Fibroblast of lung (primary cell): ENCODE measurements around the gene OAS1. TPM values are rescaled to one million over a fixed set of nuclear protein-coding genes. Genes with fewer than 3 reads are reported as not detected.

Source experiments
- DNase-seq, 2 donors: peaks; one replicate each; pipeline versions ENCODE4 v3.0.0 to v3.0.0-alpha.2; 2010; ENCODE audit warnings: low read depth in 2 of 2
- H2AFZ ChIP-seq: 2 replicates; pipeline ENCODE4 v1.5.1; 2012; ENCODE audit warnings: low read length, control low read depth, inconsistent platforms
- H3K27ac ChIP-seq: 2 replicates; pipeline ENCODE4 v1.5.1; 2011; ENCODE audit warnings: low read length, control low read depth; ENCODE audit not compliant: insufficient read depth
- H3K27me3 ChIP-seq: 2 replicates; pipeline ENCODE4 v1.5.1; 2011; ENCODE audit warnings: mild to moderate bottlenecking, low read length; ENCODE audit not compliant: control insufficient read depth, insufficient read depth
- H3K36me3 ChIP-seq: 2 replicates; pipeline ENCODE4 v1.5.1; 2011; ENCODE audit warnings: low read length; ENCODE audit not compliant: control insufficient read depth, insufficient read depth
- H3K4me1 ChIP-seq: 2 replicates; pipeline ENCODE4 v1.5.1; 2011; ENCODE audit warnings: low read length; ENCODE audit not compliant: control insufficient read depth, insufficient read depth; ENCODE audit errors: extremely low read depth
- H3K4me2 ChIP-seq: 2 replicates; pipeline ENCODE4 v1.5.1; 2011; ENCODE audit warnings: low read length, control low read depth; ENCODE audit not compliant: insufficient read depth; ENCODE audit errors: extremely low read depth
- H3K4me3 ChIP-seq, 4 experiments: fragments of 200-600 bp in 1 of 4; sonication (generic) in 1 of 4; replicated peaks in 1 of 4; 2 replicates each; pipeline ENCODE4 v1.5.1; 2011 to 2016; ENCODE audit warnings: low read length in 4 of 4, low read depth in 3 of 4, mild to moderate bottlenecking in 3 of 4, control low read depth in 2 of 4, inconsistent platforms in 1 of 4, mixed read lengths in 1 of 4; ENCODE audit not compliant: insufficient read depth in 1 of 4; ENCODE audit errors: control extremely low read depth in 1 of 4
- H3K79me2 ChIP-seq: 2 replicates; pipeline ENCODE4 v1.5.1; 2012; ENCODE audit warnings: mild to moderate bottlenecking, low read length, inconsistent platforms; ENCODE audit not compliant: control insufficient read depth, insufficient read depth
- H3K9ac ChIP-seq: 2 replicates; pipeline ENCODE4 v1.5.1; 2011; ENCODE audit warnings: mild to moderate bottlenecking, low read length, control low read depth; ENCODE audit not compliant: insufficient read depth
- H3K9me3 ChIP-seq: 2 replicates; pipeline ENCODE4 v1.5.1; 2012; ENCODE audit warnings: low read depth, low read length; ENCODE audit not compliant: control insufficient read depth, insufficient read depth
- H4K20me1 ChIP-seq: 2 replicates; pipeline ENCODE4 v1.5.1; 2011; ENCODE audit warnings: low read length; ENCODE audit not compliant: control insufficient read depth, insufficient read depth; ENCODE audit errors: extremely low read depth
- CTCF ChIP-seq, 2 donors: IDR thresholded peaks in 1 of 2; conservative IDR thresholded peaks in 1 of 2; 1 replicate in 1 of 2; 2 replicates in 1 of 2; pipeline ENCODE4 v1.5.1; 2011 to 2012; ENCODE audit warnings: low read length in 2 of 2, control low read depth in 1 of 2, inconsistent platforms in 1 of 2, low read depth in 1 of 2, mild to moderate bottlenecking in 1 of 2
- EZH2 ChIP-seq: IDR thresholded peaks from 2 replicates; pipeline ENCODE4 v1.5.1; 2012; ENCODE audit warnings: low read length, control low read depth, mild to moderate bottlenecking; ENCODE audit errors: missing control alignments
- polyA plus RNA-seq, 2 donors: library from polyadenylated mRNA; depleted of rRNA in 1 of 2; stranded (reverse) in 1 of 2; unstranded in 1 of 2; fragments of >200 nt; gene quantifications; 2 replicates each; pipeline ENCODE4 v1.2.1, GENCODE V29; 2011 to 2012; ENCODE audit warnings: missing spikeins in 1 of 2
- total RNA-seq: library from RNA; depleted of rRNA; stranded (reverse); fragments of >200 nt; gene quantifications from 2 replicates; pipeline ENCODE4 v1.2.1, GENCODE V29; 2014

Gene OAS1
- total and polyA plus RNA-seq, 2 donors (not counting 1 experiment from before 2014, with no cell fraction given), result 1.8 to 2.0 TPM

GRCh38 chr12:112905451-112906089 is 1.2 kb upstream of the OAS1 start:
- no peak overlapping the region for H2AFZ ChIP-seq
- H3K79me2 ChIP-seq, result no peaks in the 10 kb centered on the region
- no peak overlapping the region for H3K27ac ChIP-seq
- TF ChIP-seq EZH2 (no peak), CTCF (conservative IDR thresholded peaks at IDR 0.05 in 1 of 2, IDR thresholded peaks at IDR 0.05 in 1 of 2; ENCODE audit: low read depth in 1 of 2, low read length in 2 of 2) (no peak)
- no peaks in the 10 kb centered on the region for H4K20me1 ChIP-seq
- DNase-seq, result no peak
- H3K4me2 ChIP-seq, result no peak overlapping the region
- H3K4me1 ChIP-seq, result no peaks in the 10 kb centered on the region
- H3K27me3 ChIP-seq, result no peaks in the 10 kb centered on the region
- H3K9me3 ChIP-seq, result no peaks in the 10 kb centered on the region
- H3K36me3 ChIP-seq, result no peaks in the 10 kb centered on the region
- H3K4me3 ChIP-seq, result no peak overlapping the region
- H3K9ac ChIP-seq, result no peak overlapping the region

GRCh38 chr12:112907415-112908157 is 824 bp downstream of the OAS1 start:
- Histone ChIP-seq H3K79me2 (no peaks in the 10 kb centered on the region), H4K20me1 (no peaks in the 10 kb centered on the region), H3K9ac (no peak overlapping the region), H3K27ac (no peak overlapping the region), H3K9me3 (no peaks in the 10 kb centered on the region), H3K27me3 (no peaks in the 10 kb centered on the region), H3K36me3 (no peaks in the 10 kb centered on the region), H3K4me3 (peak overlapping the region in 1 of 4 experiments; percentile 57), H3K4me2 (no peak overlapping the region), H3K4me1 (no peaks in the 10 kb centered on the region), H2AFZ (no peak overlapping the region)
- no peak for DNase-seq
- TF ChIP-seq EZH2 (no peak), CTCF (conservative IDR thresholded peaks at IDR 0.05 in 1 of 2, IDR thresholded peaks at IDR 0.05 in 1 of 2; ENCODE audit: low read depth in 1 of 2, low read length in 2 of 2) (no peak)

GRCh38 chr12:112908548-112908947 is 1.8 kb downstream of the OAS1 start:
- no peaks in the 10 kb centered on the region for H3K9me3 ChIP-seq
- no peaks in the 10 kb centered on the region for H4K20me1 ChIP-seq
- no peaks in the 10 kb centered on the region for H3K36me3 ChIP-seq
- H3K4me1 ChIP-seq, result no peaks in the 10 kb centered on the region
- H2AFZ ChIP-seq, result no peak overlapping the region
- no peak for TF ChIP-seq EZH2
- no peak for TF ChIP-seq CTCF (conservative IDR thresholded peaks at IDR 0.05 in 1 of 2, IDR thresholded peaks at IDR 0.05 in 1 of 2; ENCODE audit: low read depth in 1 of 2, low read length in 2 of 2)
- no peak overlapping the region for H3K27ac ChIP-seq
- no peak overlapping the region for H3K9ac ChIP-seq
- no peak overlapping the region for H3K4me2 ChIP-seq
- no peak for DNase-seq
- no peak overlapping the region for H3K4me3 ChIP-seq
- no peaks in the 10 kb centered on the region for H3K27me3 ChIP-seq
- H3K79me2 ChIP-seq, result no peaks in the 10 kb centered on the region
